Activated T-helper 1 cell treated with anti-CD3 and anti-CD28 coated beads, Interleukin-2, amount 50 U/mL, for 16 hours (primary cell): ENCODE measurements around the gene RTTN.
"Not testable (repeated sequence)": the region's sequence is repeated elsewhere in the genome, so short reads cannot be mapped to it uniquely, and the experiment has no call there.

Source experiments
- DNase-seq, 2 donors: peaks; one replicate each; pipeline ENCODE4 v3.0.0-alpha.2; 2020; ENCODE audit warnings: low read depth in 1 of 2, low spot score in 1 of 2

RTTN gene

DNA sequence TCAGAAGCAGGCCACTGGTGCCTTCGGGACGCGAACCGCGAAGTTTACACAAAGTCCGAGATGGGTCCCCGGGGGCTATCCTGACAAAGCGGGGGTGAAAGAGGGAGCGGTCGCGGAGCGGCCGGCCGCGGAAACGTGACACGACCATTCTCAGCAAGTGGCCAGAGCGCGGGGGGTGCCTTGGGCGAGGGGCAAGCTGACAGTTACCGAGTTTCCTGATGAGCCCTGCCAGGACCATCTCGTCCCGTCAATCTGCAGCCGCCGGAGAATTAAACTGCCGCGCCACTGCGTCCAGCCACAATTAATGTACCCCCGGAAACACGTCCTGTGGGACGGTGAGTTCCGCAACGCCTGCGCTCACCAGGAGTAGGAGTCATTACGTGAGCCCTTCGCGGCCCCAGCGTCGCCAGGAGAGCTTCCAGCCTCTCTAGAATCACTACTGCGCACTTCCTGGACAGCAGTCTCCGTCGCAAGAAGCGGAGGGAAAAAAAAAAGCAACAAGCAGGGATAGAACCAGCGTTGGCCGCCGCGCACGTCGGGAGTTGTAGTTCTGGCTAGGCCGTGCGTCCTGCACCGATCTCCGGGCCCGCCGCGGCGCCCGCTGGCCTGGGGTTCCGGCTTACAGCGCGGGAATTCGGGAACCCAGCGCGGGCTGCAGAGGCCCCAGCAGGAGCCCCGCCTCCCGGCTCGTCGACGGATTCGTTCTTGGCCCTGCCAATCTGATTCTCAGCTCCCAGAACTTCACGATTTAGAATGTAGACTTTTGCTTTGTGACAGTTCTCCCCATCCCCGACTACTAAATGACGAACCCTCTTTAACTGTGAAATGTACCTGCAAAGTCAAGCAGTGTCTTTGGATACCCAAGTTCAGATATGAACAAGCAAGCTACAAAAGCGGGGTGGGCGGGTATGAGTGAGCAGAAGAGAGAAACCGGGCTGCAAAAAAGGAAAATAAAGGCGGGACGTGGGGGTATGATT, at the start of gene RTTN:
Gene RTTN (minus strand): TSS at position 267 of the 977 bp plus-strand sequence. CDS start 29 bp downstream, at position 238.
- DNase-seq = peak; percentile 85

- no peak for DNase-seq
Measured at GRCh38 chr18:70250781-70251180, 45.3 kb upstream of the RTTN start.

DNA sequence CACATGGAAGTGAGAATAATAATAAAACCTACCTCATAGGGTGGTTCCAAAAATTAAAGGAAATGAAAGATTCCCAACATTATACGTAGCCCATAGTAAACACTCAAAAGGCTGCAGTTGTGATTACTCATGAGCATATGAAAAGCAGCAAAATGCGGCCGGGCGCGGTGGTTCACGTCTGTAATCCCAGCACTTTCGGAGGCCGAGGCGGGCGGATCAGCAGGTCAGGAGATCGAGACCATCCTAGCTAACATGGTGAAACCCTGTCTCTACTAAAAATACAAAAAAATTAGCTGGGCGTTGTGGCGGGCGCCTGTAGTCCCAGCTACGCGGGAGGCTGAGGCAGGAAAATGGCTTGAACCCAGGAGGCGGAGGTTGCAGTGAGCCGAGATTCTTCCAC, 44.4 kb upstream of the RTTN start:
- not testable (repeated sequence) for DNase-seq

DNA sequence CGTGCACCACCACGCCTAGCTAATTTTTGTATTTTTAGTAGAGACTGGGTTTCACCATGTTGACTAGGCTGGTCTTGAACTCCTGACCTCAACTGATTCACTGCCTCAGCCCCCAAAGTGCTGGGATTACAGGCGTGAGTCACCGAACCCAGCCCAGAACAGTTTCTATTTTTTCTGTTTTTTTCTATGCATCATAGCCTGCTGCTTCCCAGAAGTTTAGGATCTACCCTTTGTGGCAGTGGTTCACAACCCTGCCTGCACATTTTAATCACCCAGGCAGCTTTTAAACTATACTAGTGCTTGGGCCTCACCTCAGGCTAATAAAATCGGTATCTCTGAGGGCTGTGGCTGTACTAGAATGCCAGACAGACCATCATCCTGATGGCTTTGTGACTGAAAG, 43.6 kb upstream of the RTTN start:
- DNase-seq = no peak

- no peak for DNase-seq
Measured at GRCh38 chr18:70246061-70246466, 40.6 kb upstream of the RTTN start.

- no peak for DNase-seq
Measured at GRCh38 chr18:70243131-70243929, 37.8 kb upstream of the RTTN start.

- DNase-seq = not testable (repeated sequence)
Measured at GRCh38 chr18:70236921-70237320, 31.4 kb upstream of the RTTN start.

GRCh38 chr18:70235478-70235877, 30.0 kb upstream of the RTTN start:
- no peak for DNase-seq

DNA sequence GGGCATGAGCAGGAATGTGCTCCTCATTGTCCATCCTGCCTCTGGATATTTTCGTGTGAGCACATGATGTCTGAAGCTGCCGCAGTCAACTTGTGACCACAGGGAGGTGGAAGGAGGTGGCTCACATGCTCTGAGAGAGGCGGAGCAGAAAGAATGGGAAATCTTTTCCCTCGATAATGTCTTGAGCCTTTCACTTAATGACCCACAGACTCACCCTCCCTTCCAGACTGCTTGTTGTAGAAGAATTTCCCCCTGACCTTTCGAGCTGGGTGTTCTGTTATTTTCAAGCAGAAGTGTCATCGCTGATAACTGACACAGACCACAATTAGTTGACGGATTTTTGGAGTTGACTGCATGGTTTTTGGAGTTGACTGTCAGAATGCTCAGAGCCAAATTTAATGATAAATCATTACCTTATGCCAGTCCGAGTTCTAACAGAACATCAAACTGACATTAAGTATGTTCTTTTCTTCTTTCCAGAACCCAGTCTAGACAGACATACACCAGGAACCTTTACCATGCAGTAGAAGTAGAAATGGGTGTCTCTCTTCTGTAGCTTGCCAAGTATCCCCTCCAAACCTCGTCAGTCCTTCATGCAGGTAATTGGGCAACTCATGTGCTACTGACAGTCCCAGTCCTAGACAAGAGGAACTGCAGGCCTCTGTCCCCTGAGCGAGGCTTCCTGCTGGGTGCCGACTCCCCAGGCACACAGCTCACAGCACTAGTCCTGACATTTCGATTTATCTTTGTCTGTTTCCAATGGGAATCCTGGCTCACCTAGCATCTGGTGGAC, 29.4 kb upstream of the RTTN start:
- DNase-seq = no peak

- no peak for DNase-seq
Measured at GRCh38 chr18:70233974-70234373, 28.5 kb upstream of the RTTN start.

DNA sequence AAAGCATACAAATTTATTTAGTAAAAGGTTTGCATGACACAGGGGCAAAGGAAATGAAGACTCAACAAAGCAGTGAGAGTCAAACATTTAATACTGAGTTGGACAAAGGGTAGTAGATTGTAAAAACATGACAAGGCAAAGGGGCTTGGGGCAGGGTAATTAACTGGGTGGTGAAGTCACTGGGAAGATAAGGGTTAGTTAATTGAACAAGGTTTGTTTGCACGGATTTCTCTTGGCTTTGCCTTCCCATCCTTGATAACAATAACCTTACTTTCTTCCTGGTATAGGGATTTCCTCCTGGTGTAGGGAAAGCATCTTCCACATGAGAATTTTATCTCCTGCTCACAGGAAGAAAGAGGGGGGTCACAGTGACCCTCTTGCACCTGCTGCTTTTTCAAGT, 26.8 kb upstream of the RTTN start:
- no peak for DNase-seq

GRCh38 chr18:70229639-70230038, 24.2 kb upstream of the RTTN start:
- DNase-seq = no peak

- no peak for DNase-seq
Measured at GRCh38 chr18:70228536-70228935, 23.0 kb upstream of the RTTN start.

DNA sequence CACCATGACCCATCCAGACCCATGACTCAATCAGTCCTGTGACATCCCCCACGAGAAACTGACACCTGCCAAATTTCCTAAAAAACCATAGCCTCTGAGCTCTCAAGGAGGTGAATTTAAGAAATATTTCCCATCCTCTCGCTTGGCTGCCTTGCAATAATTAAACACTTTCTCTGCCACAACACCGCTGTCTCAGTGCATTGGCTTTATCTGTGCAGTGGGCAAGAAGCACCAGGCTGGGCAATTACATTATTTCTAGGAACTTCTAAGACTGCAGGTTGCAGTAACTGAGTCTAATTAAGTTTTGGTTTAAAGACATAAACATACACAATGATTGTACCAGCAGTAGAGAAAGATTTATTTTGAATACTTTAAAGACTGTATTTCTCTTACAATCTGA, 22.0 kb upstream of the RTTN start:
- no peak for DNase-seq

- DNase-seq = no peak
Measured at GRCh38 chr18:70221915-70222278, 16.4 kb upstream of the RTTN start.

- DNase-seq = no peak
Measured at GRCh38 chr18:70221156-70221914, 15.8 kb upstream of the RTTN start.

- no peak for DNase-seq
Measured at GRCh38 chr18:70220628-70221027, 15.1 kb upstream of the RTTN start.

DNA sequence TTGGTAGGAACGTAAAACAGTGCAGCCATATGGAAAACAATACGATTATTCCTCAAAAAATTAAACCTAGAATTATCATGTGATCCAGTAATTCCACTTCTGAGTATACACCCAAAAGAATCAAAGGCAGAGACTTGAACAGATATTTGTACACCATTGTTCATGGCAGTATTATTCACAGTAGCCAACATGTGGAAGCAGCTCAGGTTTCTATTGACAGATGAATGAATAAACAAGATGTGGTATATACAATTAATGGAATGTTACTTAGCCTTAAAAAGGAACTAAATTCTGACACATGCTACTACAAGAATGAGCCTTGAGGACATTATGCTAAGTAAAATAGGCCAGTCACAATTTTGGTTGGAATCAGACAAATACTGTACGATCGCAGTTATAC, 14.2 kb upstream of the RTTN start:
- DNase-seq = no peak

- no peak for DNase-seq
Measured at GRCh38 chr18:70216788-70217187, 11.3 kb upstream of the RTTN start.

DNA sequence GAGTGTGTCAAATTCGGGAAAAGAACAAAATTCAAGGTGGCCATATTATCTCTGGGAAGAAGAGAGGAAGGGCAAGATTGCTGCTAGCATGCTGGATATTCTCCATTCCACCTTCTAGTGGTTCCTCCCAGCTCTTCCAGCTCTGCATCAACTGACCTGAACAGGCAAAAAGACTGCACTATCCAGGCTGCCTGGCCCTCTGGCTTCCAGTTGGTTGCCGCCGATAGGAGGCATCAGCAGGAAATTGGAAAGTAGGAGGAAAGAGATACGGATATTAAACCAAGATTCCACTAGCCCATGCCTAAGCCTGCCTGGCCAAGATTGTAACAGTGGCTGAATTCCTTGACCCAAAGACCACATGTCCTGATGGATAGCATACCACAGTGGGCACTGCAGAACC, 1.7 kb upstream of the RTTN start:
- DNase-seq = no peak

- DNase-seq = no peak
Measured at GRCh38 chr18:70200286-70200685, 5.2 kb downstream of the RTTN start.
